Psoas muscle (tissue), 8 donors: ENCODE results near the gene NR2C2. TPM values are rescaled to one million over a fixed set of nuclear protein-coding genes. Genes with fewer than 3 reads are reported as not detected.

ENCODE experiments used
- ATAC-seq, 4 donors: fragments of 200-7000 bp; cut with Tn5 transposase; one replicate each; pipeline ENCODE4 v1.9.1; 2020; ENCODE audit warnings: moderate library complexity in 3 of 4, mild to moderate bottlenecking in 2 of 4
- DNase-seq, 2 donors: peaks; one replicate each; pipeline ENCODE4 v3.0.0-alpha.2; 2020
- H3K27ac ChIP-seq: fragments of 200-600 bp; one replicate; pipeline ENCODE4 v1.8.0; 2022
- H3K27me3 ChIP-seq, 3 donors: fragments of 200-600 bp in 1 of 3; one replicate each; pipeline versions ENCODE4 v1.6.1 to v1.8.0; 2013 to 2022; ENCODE audit warnings: low read length in 2 of 3, mild to moderate bottlenecking in 2 of 3, moderate library complexity in 1 of 3; ENCODE audit not compliant: insufficient read depth in 3 of 3
- H3K36me3 ChIP-seq, 2 donors: fragments of 200-600 bp in 1 of 2; one replicate each; pipeline versions ENCODE4 v1.6.1 to v1.8.0; 2013 to 2022; ENCODE audit warnings: low read depth in 1 of 2, mild to moderate bottlenecking in 1 of 2, moderate library complexity in 1 of 2; ENCODE audit not compliant: insufficient read depth in 1 of 2
- H3K4me1 ChIP-seq: fragments of 200-600 bp; one replicate; pipeline ENCODE4 v1.8.0; 2022
- H3K4me3 ChIP-seq: fragments of 200-600 bp; one replicate; pipeline ENCODE4 v1.8.0; 2022; ENCODE audit warnings: mild to moderate bottlenecking
- H3K9me3 ChIP-seq: fragments of 200-600 bp; one replicate; pipeline ENCODE4 v1.8.0; 2022
- CTCF ChIP-seq: fragments of 200-600 bp; IDR thresholded peaks from one replicate; pipeline ENCODE4 v1.8.0; 2022; ENCODE audit warnings: antibody characterized with exemption
- WGBS, 3 donors: extraction: QIAGEN DNeasy Blood & Tissue Kit; methylation state at CpG; one replicate each; pipeline versions ENCODE4 v1.1.6 to v1.1.7; 2013; 5-methylcytosine and 5-hydroxymethylcytosine counted together
- intact Hi-C, 2 donors: fragments of 100-400 bp; cut with DNase I; formaldehyde crosslinking; loops; one replicate each; pipeline versions ENCODE4 v1.11.0 to v1.14.2; 2022
- polyA plus RNA-seq, 3 donors: library from polyadenylated mRNA; stranded (reverse); fragments of 200-250 nt; gene quantifications; one replicate each; pipeline ENCODE4 v1.2.3, GENCODE V29; 2013
- total RNA-seq, 4 donors: library from RNA; stranded (reverse); fragmentation: NEBNext Ultra II Directional in 2 of 4; extraction: Animal tissue kit (Norgen Biotek cat#: 25700) in 2 of 4; gene quantifications; one replicate each; pipeline versions ENCODE4 v1.2.1 to v1.2.4, GENCODE V29; 2021 to 2023
- donor health status: healthy with polysubstance abuse.
- donor health status: DM: no; HTN: no; CAD: no; lungs with moderate emphysema.
- donor health status: Bipolar disorder and iron deficiency.
- donor health status: healthy.
- donor health status: DM: yes; HTN: yes; CAD: no.
- donor health status: DM: no; HTN: no; CAD: no.
- donor health status: DM: no; HTN: no; CAD: no.
- donor health status: DM: yes; HTN: yes; CAD: no.

The NR2C2 gene
- total and polyA plus RNA-seq, 7 donors = 8.7 to 37.1 (median 28.3) TPM

DNA sequence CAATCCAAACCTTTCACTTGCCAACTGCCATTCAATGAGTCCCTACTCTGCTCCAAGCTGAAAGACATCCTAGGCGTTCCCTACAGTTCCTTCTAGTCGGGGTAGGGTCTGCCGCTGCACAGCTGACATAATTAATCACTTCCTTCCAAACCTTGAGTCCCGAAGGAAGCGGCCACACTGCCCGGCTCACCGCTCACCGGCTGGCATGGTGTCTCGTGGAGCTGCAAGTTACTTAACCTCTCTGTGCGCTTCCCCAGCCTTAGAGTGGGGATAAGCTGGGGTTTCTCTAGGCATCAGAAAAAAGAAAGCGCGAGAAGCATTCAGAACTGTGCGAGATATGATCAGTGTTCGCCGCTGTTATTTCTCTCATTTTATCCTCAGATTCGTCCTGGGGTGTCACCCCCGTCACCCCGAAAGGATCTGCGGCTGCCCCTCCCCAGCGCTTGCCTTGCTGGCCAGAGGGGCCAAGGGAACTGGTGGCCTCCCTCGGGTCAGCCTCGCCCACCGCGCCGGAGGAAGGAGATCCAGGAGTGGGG is 117.0 kb downstream of the NR2C2 start:
- peak in 1 of 2 donors; percentile 65 for DNase-seq
- peak; percentile 41 to 66 (median 54) for ATAC-seq

DNA sequence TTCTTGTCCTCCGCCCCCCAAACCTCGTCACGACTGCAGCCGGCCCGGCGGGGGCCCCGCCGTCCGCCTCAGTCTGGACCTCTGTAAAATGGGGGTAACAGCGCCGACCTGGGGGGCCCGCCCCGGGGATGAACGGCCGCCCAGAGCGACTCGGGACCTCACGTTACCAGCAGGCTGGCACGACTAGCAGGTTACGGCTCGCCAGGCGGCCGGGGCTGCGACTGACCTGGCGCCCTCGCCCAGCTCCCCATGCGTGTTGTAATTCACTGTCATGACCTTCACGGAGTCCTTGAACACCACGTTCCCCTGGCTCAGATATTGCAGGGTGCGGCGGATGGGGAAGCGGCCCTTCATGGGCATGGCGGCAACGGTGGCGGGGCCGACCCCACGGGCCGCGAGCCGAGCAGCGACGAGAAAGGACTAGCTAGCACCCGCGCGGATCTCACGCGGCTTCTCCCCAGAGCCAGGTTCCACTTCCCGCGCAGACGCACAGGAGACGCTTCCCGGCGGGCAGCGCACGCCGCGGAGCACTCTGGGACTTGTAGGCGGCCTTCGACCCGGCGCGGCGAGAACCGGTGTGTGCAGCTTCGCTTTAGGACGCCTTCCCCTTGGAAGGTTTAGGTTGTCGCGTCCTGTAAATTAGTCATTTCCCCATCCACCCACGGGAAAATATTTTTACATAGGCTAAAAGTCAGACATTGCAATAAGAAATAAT is 117.6 kb downstream of the NR2C2 start, which contains the start of gene MRPS25:
MRPS25 (minus strand) TSS at position 481 of the 715 bp plus-strand sequence; CDS start at position 360, 121 bp downstream.
- H3K36me3 ChIP-seq = peaks cover 0 to 5% of the 10 kb centered on the region in 2 donors
- H3K27me3 ChIP-seq = no peaks in the 10 kb centered on the region
- peak within 1 kb of the TSS; percentile 92 for H3K27ac ChIP-seq
- peaks cover 13% of the 10 kb centered on the region for H3K4me1 ChIP-seq
- H3K4me3 ChIP-seq = peak within 1 kb of the TSS; percentile 93
- intact Hi-C loops = no loop called here
- peak; percentile 92 to 96 for DNase-seq
- TF ChIP-seq CTCF = no peak
- peak; percentile 97 to 98 (median 98) for ATAC-seq
- H3K9me3 ChIP-seq = no peaks in the 10 kb centered on the region
- 0% methylated on average over 57 to 69 of the region's 69 CpGs for WGBS, 3 donors

More for the DNA sequence above, 117.0 kb downstream of the NR2C2 start:
- H3K27ac ChIP-seq = peak overlapping the region; percentile 92
- H3K4me3 ChIP-seq = peak overlapping the region; percentile 93
- 0 to 1% (median 1%) methylated on average over 25 of the region's 25 CpGs for WGBS, 3 donors
- no peak for TF ChIP-seq CTCF
- H3K4me1 ChIP-seq = peaks cover 13% of the 10 kb centered on the region
- no peaks in the 10 kb centered on the region for H3K9me3 ChIP-seq
- no peaks in the 10 kb centered on the region for H3K27me3 ChIP-seq
- H3K36me3 ChIP-seq = peaks cover 0 to 11% of the 10 kb centered on the region in 2 donors
- intact Hi-C loops = no loop called here

DNA sequence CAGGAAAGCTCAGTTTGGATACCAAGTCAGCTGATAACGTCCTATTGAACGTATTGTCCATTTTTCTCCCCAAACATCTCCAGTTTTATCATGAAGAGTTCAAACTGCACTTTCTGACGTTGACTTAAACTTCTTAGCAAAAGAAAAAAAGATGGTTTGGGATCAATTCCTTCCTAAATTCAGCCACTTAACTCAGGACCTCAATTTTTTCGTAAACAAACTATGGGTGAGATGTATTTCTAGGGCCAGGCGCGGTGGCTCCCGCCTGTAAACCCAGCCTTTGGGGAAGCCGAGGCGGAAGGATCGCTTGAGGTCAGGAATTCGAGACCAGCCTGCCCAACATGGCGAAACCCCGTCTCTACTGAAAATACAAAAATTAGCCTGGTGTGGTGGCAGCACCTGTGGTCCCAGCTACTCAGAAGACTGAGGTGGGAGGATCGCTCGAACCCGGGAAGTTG is 118.2 kb downstream of the NR2C2 start:
- no peak for ATAC-seq

DNA sequence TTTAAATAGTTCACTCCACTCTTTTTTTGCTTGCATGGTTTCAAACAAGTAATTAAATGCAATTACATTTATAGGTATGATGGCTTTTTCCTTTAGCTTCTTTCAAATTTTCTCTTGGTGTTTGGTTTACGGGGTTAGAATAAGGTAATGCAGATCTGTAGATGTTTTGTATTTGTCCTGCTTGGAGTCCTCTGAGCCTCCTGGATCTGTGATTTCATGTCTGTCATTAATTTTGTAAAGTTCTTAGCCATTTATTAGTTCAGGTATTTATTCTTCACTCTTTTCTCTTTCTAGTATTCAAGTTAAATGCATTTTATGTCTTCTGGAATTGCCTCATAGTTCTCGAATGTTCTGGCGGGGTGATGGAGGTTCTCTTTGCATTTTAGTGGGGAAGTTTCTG is 119.1 kb downstream of the NR2C2 start:
- no peak for TF ChIP-seq CTCF
- Histone ChIP-seq H3K4me1 (peaks cover 13% of the 10 kb centered on the region), H3K9me3 (no peaks in the 10 kb centered on the region), H3K36me3 (peaks cover 4 to 12% of the 10 kb centered on the region in 2 donors), H3K4me3 (no peak overlapping the region), H3K27me3 (no peaks in the 10 kb centered on the region), H3K27ac (no peak overlapping the region)
- no peak for DNase-seq
- no peak for ATAC-seq
- WGBS, 3 donors = 92 to 94% (median 94%) methylated on average over 3 of the region's 3 CpGs
- intact Hi-C loops = no loop called here

More for the DNA sequence above, 118.2 kb downstream of the NR2C2 start:
- H3K9me3 ChIP-seq = no peaks in the 10 kb centered on the region
- no peak for DNase-seq
- no peaks in the 10 kb centered on the region for H3K27me3 ChIP-seq
- intact Hi-C loops = no loop called here
- TF ChIP-seq CTCF = no peak
- 44 to 57% (median 52%) methylated on average over 16 of the region's 16 CpGs for WGBS, 3 donors
- peak overlapping the region; percentile 92 for H3K27ac ChIP-seq
- peaks cover 13% of the 10 kb centered on the region for H3K4me1 ChIP-seq
- peaks cover 0 to 4% of the 10 kb centered on the region in 2 donors for H3K36me3 ChIP-seq
- H3K4me3 ChIP-seq = peak overlapping the region; percentile 93
